ENCODE data around the gene GPRIN2.
"Not testable (repeated sequence)": the region's sequence is repeated elsewhere in the genome, so short reads cannot be mapped to it uniquely, and the experiment has no call there.

GPRIN2 gene

GRCh38 chr10:46556515-46557318 is at the start of gene GPRIN2:
Gene GPRIN2 (minus strand): TSS chr10:46556658. CDS start chr10:46550736, 5,922 bp downstream.
- no peak for DNase-seq

GRCh38 chr10:46600516-46600915 is 44.1 kb upstream of the GPRIN2 start:
- not testable (repeated sequence) for DNase-seq

GRCh38 chr10:46597616-46598246 is 41.3 kb upstream of the GPRIN2 start:
- DNase-seq = not testable (repeated sequence)

- not testable (repeated sequence) for DNase-seq
Observed at GRCh38 chr10:46596570-46596969, 40.1 kb upstream of the GPRIN2 start.

GRCh38 chr10:46594453-46595063 is 38.1 kb upstream of the GPRIN2 start:
- DNase-seq = not testable (repeated sequence)

GRCh38 chr10:46593307-46593706 is 36.8 kb upstream of the GPRIN2 start:
- DNase-seq = not testable (repeated sequence)

GRCh38 chr10:46591053-46591452 is 34.6 kb upstream of the GPRIN2 start:
- DNase-seq = not testable (repeated sequence)

GRCh38 chr10:46589589-46589988 is 33.1 kb upstream of the GPRIN2 start:
- not testable (repeated sequence) for DNase-seq

GRCh38 chr10:46588221-46588620 is 31.8 kb upstream of the GPRIN2 start:
- DNase-seq = not testable (repeated sequence)

GRCh38 chr10:46587546-46587945 is 31.1 kb upstream of the GPRIN2 start:
- not testable (repeated sequence) for DNase-seq

GRCh38 chr10:46585246-46585645 is 28.8 kb upstream of the GPRIN2 start:
- DNase-seq = not testable (repeated sequence)

- not testable (repeated sequence) for DNase-seq
Observed at GRCh38 chr10:46584196-46584595, 27.7 kb upstream of the GPRIN2 start.

- not testable (repeated sequence) for DNase-seq
Observed at GRCh38 chr10:46582568-46582967, 26.1 kb upstream of the GPRIN2 start.

- not testable (repeated sequence) for DNase-seq
Observed at GRCh38 chr10:46581997-46582396, 25.5 kb upstream of the GPRIN2 start.

GRCh38 chr10:46579378-46579777 is 22.9 kb upstream of the GPRIN2 start:
- not testable (repeated sequence) for DNase-seq

- not testable (repeated sequence) for DNase-seq
Observed at GRCh38 chr10:46578474-46579178, 22.2 kb upstream of the GPRIN2 start, which contains the start of gene SYT15. Gene SYT15 (plus strand): TSS chr10:46579128. CDS start chr10:46579169, 41 bp downstream.

GRCh38 chr10:46577624-46578473 is 21.4 kb upstream of the GPRIN2 start:
- not testable (repeated sequence) for DNase-seq

GRCh38 chr10:46573884-46574283 is 17.4 kb upstream of the GPRIN2 start:
- not testable (repeated sequence) for DNase-seq

GRCh38 chr10:46573314-46573713 is 16.9 kb upstream of the GPRIN2 start:
- DNase-seq = not testable (repeated sequence)

- DNase-seq = not testable (repeated sequence)
Observed at GRCh38 chr10:46572765-46573164, 16.3 kb upstream of the GPRIN2 start.

GRCh38 chr10:46570655-46571054 is 14.2 kb upstream of the GPRIN2 start:
- not testable (repeated sequence) for DNase-seq

GRCh38 chr10:46567151-46567550 is 10.7 kb upstream of the GPRIN2 start:
- not testable (repeated sequence) for DNase-seq
